IPS-18a (cell line): ENCODE data around the gene TRAP1.

Source experiments
- H3K27ac ChIP-seq: one replicate; pipeline ENCODE4 v1.5.1; 2013; ENCODE audit warnings: low read length
- H3K27me3 ChIP-seq: one replicate; pipeline ENCODE4 v1.6.1; 2013; ENCODE audit warnings: mild to moderate bottlenecking, low read length; ENCODE audit not compliant: control insufficient read depth, insufficient read depth
- H3K36me3 ChIP-seq: one replicate; pipeline ENCODE4 v1.6.1; 2013; ENCODE audit warnings: low read depth, low read length; ENCODE audit not compliant: control insufficient read depth
- H3K4me1 ChIP-seq: one replicate; pipeline ENCODE4 v1.6.1; 2013; ENCODE audit warnings: low read depth, low read length; ENCODE audit not compliant: control insufficient read depth
- H3K4me3 ChIP-seq: one replicate; pipeline ENCODE4 v1.5.1; 2013; ENCODE audit warnings: low read length
- H3K9ac ChIP-seq: one replicate; pipeline ENCODE4 v1.6.1; 2013; ENCODE audit warnings: mild to moderate bottlenecking, low read length, moderate library complexity
- H3K9me3 ChIP-seq: one replicate; pipeline ENCODE4 v1.6.1; 2013; ENCODE audit warnings: low read depth, low read length; ENCODE audit not compliant: control insufficient read depth

The TRAP1 gene

DNA sequence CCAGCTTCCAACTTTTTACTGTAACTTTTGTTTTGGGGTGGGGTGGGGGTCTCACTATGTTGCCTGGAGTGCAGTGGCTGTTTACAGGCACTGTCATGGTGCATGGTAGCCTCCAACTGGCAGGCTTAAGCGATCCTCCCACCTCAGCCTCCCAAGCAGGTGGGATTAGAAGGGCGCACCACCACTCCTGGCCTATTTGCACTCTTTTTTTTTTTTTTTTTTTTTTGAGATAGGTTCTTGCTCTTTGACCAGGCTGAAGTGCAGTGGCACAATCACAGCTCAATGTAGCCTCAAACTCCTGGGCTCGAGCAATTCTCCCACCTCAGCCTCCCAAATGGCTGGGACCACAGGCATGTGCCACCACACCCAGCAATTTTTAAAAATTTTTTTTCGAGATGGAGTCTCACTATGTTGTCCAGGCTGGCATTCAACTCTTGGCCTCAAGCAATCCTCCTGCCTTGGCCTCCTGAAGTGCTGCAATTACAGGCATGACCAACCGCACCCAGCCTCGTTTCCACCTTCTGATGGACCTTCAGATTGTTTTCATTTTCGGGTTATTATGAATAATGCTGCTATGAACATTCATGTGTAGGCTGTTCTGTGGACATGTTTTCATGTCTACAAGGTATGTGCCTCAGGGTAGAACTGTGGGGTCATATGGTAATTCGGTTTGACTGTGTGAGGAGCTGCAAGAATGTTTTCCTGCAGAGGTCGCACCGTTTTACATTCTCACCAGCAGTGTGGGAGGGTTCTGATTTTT, 10.9 kb downstream of the TRAP1 start:
- Histone ChIP-seq H3K4me3 (no peak overlapping the region), H3K27me3 (no peaks in the 10 kb centered on the region), H3K27ac (no peak overlapping the region), H3K9ac (no peak overlapping the region), H3K9me3 (no peaks in the 10 kb centered on the region), H3K4me1 (no peaks in the 10 kb centered on the region), H3K36me3 (no peaks in the 10 kb centered on the region)

DNA sequence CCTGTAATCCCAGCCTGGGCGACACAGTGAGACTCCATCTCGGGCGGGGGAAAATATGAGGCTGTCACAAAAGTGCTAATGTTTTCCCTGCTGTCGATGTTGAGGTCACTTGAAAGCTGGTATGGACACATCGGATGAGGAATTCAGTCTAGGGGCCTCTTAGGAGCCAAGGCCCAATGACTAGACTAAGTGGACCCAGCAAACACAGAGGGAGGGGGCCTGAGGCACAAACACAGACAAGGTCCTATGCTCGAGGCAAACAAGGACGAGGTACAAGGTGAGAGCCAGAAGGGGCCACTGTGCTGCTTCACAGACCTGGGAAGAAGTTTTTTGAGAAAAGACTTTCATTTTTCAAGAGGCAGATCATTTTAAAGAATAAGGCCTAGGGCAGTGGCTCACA, 15.2 kb downstream of the TRAP1 start:
- Histone ChIP-seq H3K27me3 (no peaks in the 10 kb centered on the region), H3K4me3 (no peak overlapping the region), H3K27ac (no peak overlapping the region), H3K4me1 (no peaks in the 10 kb centered on the region), H3K9me3 (no peaks in the 10 kb centered on the region), H3K9ac (no peak overlapping the region), H3K36me3 (no peaks in the 10 kb centered on the region)

GRCh38 chr16:3701531-3701930, 15.8 kb downstream of the TRAP1 start:
- no peaks in the 10 kb centered on the region for H3K4me1 ChIP-seq
- H3K27me3 ChIP-seq: no peaks in the 10 kb centered on the region
- no peaks in the 10 kb centered on the region for H3K9me3 ChIP-seq
- no peak overlapping the region for H3K9ac ChIP-seq
- H3K4me3 ChIP-seq: no peak overlapping the region
- no peak overlapping the region for H3K27ac ChIP-seq
- no peaks in the 10 kb centered on the region for H3K36me3 ChIP-seq

- Histone ChIP-seq H3K27ac (no peak overlapping the region), H3K9ac (no peak overlapping the region), H3K27me3 (no peaks in the 10 kb centered on the region), H3K36me3 (peaks cover 4% of the 10 kb centered on the region), H3K4me3 (no peak overlapping the region), H3K4me1 (no peaks in the 10 kb centered on the region), H3K9me3 (no peaks in the 10 kb centered on the region)
These were observed 18.4 kb downstream of the TRAP1 start for GRCh38 chr16:3698941-3699340.

DNA sequence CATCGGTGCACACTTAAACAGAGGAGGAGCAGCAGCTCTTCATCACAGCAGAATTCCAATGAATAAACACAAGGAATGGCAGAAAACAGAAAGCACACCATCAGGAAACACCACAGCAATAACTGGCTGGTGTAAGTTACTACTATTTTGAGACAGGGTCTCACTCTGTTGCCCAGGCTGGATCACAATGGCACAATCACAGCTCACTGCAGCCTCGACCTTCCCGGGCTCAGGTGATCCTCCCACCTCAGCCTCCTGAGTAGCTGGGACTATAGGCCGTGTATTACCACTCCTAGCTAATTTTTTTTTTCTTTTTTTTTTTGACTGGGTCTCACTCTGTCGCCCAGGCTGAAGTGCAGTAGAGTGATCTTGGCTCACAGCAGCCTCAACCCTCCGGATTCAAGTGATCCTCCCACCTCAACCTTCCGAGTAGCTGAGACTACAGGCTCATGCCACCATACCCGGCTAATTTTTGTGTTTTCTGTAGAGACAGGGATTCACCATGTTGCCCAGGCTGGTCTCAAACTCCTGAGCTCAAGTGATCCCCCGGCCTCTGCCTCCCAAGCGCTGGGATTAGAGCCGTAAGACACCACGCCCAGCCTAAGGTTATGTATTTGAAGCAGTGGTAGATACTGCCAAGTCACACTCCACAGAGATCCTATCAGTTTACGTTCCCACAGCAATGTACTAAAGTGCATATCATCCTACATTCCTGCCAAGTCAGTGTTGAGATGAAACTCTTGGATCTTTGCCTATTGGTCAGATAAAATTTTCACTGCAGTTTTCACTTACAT, 20.7 kb downstream of the TRAP1 start:
- Histone ChIP-seq H3K4me3 (no peak overlapping the region), H3K27ac (no peak overlapping the region), H3K9ac (no peak overlapping the region), H3K36me3 (peaks cover 4% of the 10 kb centered on the region), H3K9me3 (no peaks in the 10 kb centered on the region), H3K27me3 (no peaks in the 10 kb centered on the region), H3K4me1 (no peaks in the 10 kb centered on the region)

DNA sequence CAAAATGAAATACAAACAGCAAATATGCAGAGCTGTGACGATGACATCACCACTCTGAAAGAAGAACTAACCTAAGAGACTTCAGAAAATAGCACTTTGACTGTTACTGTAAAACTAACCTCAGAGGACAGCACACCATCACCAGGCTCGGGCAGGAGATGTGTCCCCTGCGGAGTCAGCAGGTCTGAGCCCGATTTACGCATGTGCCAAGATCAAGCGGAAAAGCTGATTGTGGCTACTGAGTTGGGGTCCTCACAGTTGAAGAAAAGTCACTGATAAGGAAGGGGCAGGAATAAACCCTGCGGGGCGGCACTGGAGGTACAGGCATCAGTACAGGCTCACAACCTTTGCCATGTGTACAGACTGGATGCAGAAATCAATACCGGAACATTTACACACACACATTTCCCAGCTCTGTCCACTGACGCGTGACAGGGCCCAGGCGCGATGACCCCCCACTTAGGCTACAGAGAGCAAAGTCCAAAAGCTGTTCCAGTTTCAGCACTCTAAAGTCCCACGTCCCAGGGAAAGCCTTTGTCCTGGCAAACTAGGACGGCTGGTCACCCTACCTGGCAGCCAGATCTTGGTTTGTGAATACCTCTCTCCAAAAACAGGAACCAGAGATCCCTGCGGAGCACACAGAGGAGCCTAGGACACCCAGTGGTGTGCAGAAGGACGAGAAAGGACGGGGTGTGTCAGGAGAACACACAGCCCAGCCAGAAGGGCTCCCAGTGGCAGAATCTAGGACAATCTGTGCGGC, 21.5 kb downstream of the TRAP1 start:
- Histone ChIP-seq H3K9ac (no peak overlapping the region), H3K9me3 (no peaks in the 10 kb centered on the region), H3K27ac (no peak overlapping the region)

DNA sequence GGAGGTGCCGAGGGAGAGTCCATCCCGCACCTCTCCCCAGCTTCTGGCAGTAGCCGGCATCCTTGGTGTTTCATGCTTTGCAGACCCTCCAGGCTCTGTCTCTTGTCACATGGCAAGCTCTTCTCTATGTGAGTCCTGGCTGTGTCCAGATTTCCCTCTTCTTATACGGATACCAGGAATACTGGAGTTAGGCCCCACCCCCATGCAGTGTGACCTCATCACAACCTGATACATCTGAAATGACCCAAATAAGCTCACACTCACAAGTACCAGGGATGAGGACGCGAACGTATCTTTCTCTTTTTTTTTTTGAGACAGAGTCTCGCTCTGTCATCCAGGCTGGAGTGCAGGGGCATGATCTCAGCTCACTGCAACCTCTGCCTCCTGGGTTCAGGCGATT, 23.3 kb downstream of the TRAP1 start:
- Histone ChIP-seq H3K4me3 (no peak overlapping the region), H3K27me3 (no peaks in the 10 kb centered on the region), H3K9me3 (no peaks in the 10 kb centered on the region), H3K4me1 (no peaks in the 10 kb centered on the region), H3K36me3 (peaks cover 9% of the 10 kb centered on the region), H3K9ac (no peak overlapping the region), H3K27ac (no peak overlapping the region)

More for the DNA sequence above, 21.5 kb downstream of the TRAP1 start:
- H3K4me1 ChIP-seq: no peaks in the 10 kb centered on the region
- H3K4me3 ChIP-seq: no peak overlapping the region
- H3K27me3 ChIP-seq: no peaks in the 10 kb centered on the region
- H3K36me3 ChIP-seq: peaks cover 4% of the 10 kb centered on the region

GRCh38 chr16:3691761-3692160, 25.6 kb downstream of the TRAP1 start:
- Histone ChIP-seq H3K4me1 (no peaks in the 10 kb centered on the region), H3K36me3 (peaks cover 30% of the 10 kb centered on the region), H3K27me3 (no peaks in the 10 kb centered on the region), H3K4me3 (no peak overlapping the region), H3K27ac (no peak overlapping the region), H3K9me3 (no peaks in the 10 kb centered on the region), H3K9ac (no peak overlapping the region)

- Histone ChIP-seq H3K9ac (no peak overlapping the region), H3K4me1 (no peaks in the 10 kb centered on the region), H3K27me3 (no peaks in the 10 kb centered on the region), H3K9me3 (no peaks in the 10 kb centered on the region), H3K4me3 (no peak overlapping the region), H3K36me3 (peaks cover 34% of the 10 kb centered on the region), H3K27ac (no peak overlapping the region)
These were observed 26.2 kb downstream of the TRAP1 start for GRCh38 chr16:3690980-3691720.

DNA sequence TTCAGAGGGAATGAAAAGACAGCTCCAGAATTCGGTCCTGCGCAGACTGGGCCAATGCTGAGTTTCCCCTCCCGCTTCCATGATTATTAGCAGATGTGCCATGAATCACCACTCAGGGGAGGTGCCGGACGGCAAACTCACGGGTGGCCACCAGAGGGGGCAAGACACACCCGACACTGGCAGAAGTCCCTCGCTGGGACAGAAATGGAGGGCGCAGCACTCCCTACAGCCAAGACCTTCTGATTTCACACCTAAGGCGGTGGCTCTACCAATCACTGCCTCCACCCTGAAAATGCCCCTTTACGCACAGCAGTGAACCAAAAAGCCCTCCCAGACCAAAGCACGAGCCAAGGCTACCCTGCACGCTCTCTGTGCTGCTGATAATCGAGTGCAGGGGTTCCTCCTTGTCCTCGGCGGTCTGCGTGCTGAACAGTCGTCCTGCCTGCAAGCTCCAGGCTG, 26.8 kb downstream of the TRAP1 start:
- no peaks in the 10 kb centered on the region for H3K9me3 ChIP-seq
- no peaks in the 10 kb centered on the region for H3K27me3 ChIP-seq
- peaks cover 41% of the 10 kb centered on the region for H3K36me3 ChIP-seq
- H3K27ac ChIP-seq: no peak overlapping the region
- no peaks in the 10 kb centered on the region for H3K4me1 ChIP-seq
- no peak overlapping the region for H3K9ac ChIP-seq
- no peak overlapping the region for H3K4me3 ChIP-seq

- no peak overlapping the region for H3K27ac ChIP-seq
- H3K27me3 ChIP-seq: no peaks in the 10 kb centered on the region
- peaks cover 44% of the 10 kb centered on the region for H3K36me3 ChIP-seq
- no peaks in the 10 kb centered on the region for H3K9me3 ChIP-seq
- no peak overlapping the region for H3K4me3 ChIP-seq
- H3K4me1 ChIP-seq: no peaks in the 10 kb centered on the region
- H3K9ac ChIP-seq: no peak overlapping the region
These were observed 27.6 kb downstream of the TRAP1 start for GRCh38 chr16:3689731-3690130.
